Esophagus squamous epithelium (tissue), 4 donors: ENCODE measurements around the gene KIF26B.

Experiments
- POLR2A ChIP-seq, 4 donors: fragments of 450-650 bp; IDR thresholded peaks; one replicate each; pipeline ENCODE4 v1.6.1; 2017; ENCODE audit warnings: antibody characterized with exemption in 4 of 4, mild to moderate bottlenecking in 4 of 4, moderate library complexity in 3 of 4
- TF ChIP-seq, protein P1 (sequence below), 6 experiments: fragments of 450-650 bp in 4 of 6; fragments of 200-600 bp in 2 of 6; sonication (generic) in 2 of 6; IDR thresholded peaks; one replicate each; pipeline ENCODE4 v1.5.1; 2016 to 2019; ENCODE audit warnings: antibody characterized with exemption in 6 of 6, mild to moderate bottlenecking in 4 of 6, moderate library complexity in 4 of 6

DNA sequence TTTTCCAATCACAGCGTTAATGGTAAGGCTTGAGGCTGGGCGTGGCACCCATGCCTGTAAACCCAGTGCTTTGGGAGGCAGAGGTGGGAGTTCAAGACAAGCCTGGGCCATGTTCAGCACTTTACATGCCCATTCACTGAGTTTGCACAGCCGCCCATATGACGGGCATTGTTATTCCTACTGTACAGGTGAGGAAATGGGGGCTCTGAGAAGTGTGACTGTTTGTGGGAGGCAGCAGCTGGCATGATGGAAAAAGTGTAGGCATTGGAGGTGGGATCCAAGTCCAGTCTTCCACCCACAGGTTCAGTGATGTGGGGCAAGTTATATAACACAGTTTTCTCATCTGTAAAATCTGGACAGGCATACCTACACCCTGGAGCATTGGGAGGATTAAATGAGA is 445.9 kb downstream of the KIF26B start:
- TF ChIP-seq, protein P1, sequence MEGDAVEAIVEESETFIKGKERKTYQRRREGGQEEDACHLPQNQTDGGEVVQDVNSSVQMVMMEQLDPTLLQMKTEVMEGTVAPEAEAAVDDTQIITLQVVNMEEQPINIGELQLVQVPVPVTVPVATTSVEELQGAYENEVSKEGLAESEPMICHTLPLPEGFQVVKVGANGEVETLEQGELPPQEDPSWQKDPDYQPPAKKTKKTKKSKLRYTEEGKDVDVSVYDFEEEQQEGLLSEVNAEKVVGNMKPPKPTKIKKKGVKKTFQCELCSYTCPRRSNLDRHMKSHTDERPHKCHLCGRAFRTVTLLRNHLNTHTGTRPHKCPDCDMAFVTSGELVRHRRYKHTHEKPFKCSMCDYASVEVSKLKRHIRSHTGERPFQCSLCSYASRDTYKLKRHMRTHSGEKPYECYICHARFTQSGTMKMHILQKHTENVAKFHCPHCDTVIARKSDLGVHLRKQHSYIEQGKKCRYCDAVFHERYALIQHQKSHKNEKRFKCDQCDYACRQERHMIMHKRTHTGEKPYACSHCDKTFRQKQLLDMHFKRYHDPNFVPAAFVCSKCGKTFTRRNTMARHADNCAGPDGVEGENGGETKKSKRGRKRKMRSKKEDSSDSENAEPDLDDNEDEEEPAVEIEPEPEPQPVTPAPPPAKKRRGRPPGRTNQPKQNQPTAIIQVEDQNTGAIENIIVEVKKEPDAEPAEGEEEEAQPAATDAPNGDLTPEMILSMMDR (IDR thresholded peaks at IDR 0.05), result no peak
- TF ChIP-seq POLR2A (IDR thresholded peaks at IDR 0.05), result no peak
